Gastroesophageal sphincter (tissue), 3 donors: ENCODE measurements around the gene SPTB.

ENCODE experiments used
- EP300 ChIP-seq: sonication (generic); formaldehyde crosslinking; IDR thresholded peaks from one replicate; pipeline ENCODE4 v1.6.1; 2017; ENCODE audit warnings: antibody characterized with exemption, mild to moderate bottlenecking
- POLR2A ChIP-seq, 2 donors: fragments of 450-650 bp; IDR thresholded peaks; one replicate each; pipeline ENCODE4 v1.6.1; 2017; ENCODE audit warnings: antibody characterized with exemption in 2 of 2, mild to moderate bottlenecking in 2 of 2, moderate library complexity in 1 of 2
- POLR2AphosphoS5 ChIP-seq: sonication (generic); formaldehyde crosslinking; IDR thresholded peaks from one replicate; pipeline ENCODE4 v1.6.1; 2017; ENCODE audit warnings: antibody characterized with exemption
- TF ChIP-seq, protein P1 (sequence below), 4 experiments: fragments of 200-600 bp in 2 of 4; fragments of 450-650 bp in 2 of 4; sonication (generic) in 1 of 4; IDR thresholded peaks; one replicate each; pipeline ENCODE4 v1.5.1; 2017 to 2019; ENCODE audit warnings: antibody characterized with exemption in 4 of 4, mild to moderate bottlenecking in 2 of 4, moderate library complexity in 2 of 4

DNA sequence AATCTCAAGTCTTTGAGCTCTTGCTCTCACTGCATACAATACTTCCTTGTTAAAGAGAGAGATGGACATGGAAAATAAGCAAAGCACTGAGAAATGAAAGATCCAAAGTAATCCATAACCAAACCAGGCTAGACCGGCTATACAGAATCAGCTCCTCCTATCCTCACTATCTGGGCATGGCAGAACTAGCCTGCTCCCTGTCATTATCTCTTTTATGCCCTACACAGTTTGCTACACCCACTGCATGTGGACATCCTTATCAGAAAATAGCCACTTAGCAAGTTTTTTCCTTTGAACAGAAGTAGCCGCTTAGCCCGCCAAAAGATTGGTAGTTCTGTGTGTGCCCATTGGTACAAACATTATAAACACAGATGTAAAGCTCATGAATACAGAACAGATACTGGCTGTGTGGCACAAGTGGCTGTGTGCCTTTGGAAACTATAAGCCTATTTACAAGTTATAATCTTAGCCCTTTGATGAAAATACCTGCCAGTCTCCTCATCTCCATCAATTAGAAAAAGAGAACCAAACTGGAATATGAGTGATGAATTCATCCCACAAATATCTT, 34.7 kb downstream of the SPTB start:
- TF ChIP-seq, protein P1, sequence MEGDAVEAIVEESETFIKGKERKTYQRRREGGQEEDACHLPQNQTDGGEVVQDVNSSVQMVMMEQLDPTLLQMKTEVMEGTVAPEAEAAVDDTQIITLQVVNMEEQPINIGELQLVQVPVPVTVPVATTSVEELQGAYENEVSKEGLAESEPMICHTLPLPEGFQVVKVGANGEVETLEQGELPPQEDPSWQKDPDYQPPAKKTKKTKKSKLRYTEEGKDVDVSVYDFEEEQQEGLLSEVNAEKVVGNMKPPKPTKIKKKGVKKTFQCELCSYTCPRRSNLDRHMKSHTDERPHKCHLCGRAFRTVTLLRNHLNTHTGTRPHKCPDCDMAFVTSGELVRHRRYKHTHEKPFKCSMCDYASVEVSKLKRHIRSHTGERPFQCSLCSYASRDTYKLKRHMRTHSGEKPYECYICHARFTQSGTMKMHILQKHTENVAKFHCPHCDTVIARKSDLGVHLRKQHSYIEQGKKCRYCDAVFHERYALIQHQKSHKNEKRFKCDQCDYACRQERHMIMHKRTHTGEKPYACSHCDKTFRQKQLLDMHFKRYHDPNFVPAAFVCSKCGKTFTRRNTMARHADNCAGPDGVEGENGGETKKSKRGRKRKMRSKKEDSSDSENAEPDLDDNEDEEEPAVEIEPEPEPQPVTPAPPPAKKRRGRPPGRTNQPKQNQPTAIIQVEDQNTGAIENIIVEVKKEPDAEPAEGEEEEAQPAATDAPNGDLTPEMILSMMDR (IDR thresholded peaks at IDR 0.05): no peak
- TF ChIP-seq POLR2A (IDR thresholded peaks at IDR 0.05): no peak
- TF ChIP-seq POLR2AphosphoS5: no peak
- TF ChIP-seq EP300: no peak
